GM12878 (cell line): ENCODE data around the gene SHC1. TPM values are rescaled to one million over a fixed set of nuclear protein-coding genes. Genes with fewer than 3 reads are reported as not detected.

Experiments
- ATAC-seq: fragments of 200-7000 bp; cut with Tn5 transposase; 3 replicates; pipeline ENCODE4 v1.9.1; 2020; ENCODE audit warnings: mild to moderate bottlenecking, moderate library complexity
- BruUV-seq: library from RNA; stranded (reverse); fragments of 400-500 nt; replicated peaks from 2 replicates; lab custom pipeline; 2021; lab: Mats Ljungman, UMichigan
- CTCF ChIA-PET: fragments of 300-600 bp; sonication (Branson Sonifier 250); formaldehyde crosslinking; extraction: SDS; loops from one replicate; lab custom pipeline; 2021; ENCODE audit warnings: inconsistent platforms; lab: Yijun Ruan, JAX
- POLR2A ChIA-PET: fragments of 350-600 bp; formaldehyde crosslinking; extraction: SDS; loops from one replicate; lab custom pipeline; 2021; ENCODE audit warnings: inconsistent platforms; lab: Charles Lee
- RAD21 ChIA-PET: fragments of 300-600 bp; sonication (Branson Sonifier 250); formaldehyde crosslinking; loops from one replicate; lab custom pipeline; 2023; ENCODE audit warnings: antibody characterized with exemption; ENCODE audit not compliant: unreplicated experiment; lab: Charles Lee
- SMC1A ChIA-PET: fragments of 300-600 bp; sonication (Branson Sonifier 250); formaldehyde crosslinking; loops from one replicate; lab custom pipeline; 2023; ENCODE audit not compliant: unreplicated experiment, uncharacterized antibody; lab: Charles Lee
- DNase-seq: peaks from one replicate; pipeline ENCODE4 v3.0.0-alpha.2; 2011; ENCODE audit warnings: low read depth, low spot score
- FAIRE-seq: peaks from 3 replicates; lab custom pipeline; 2011; peaks lifted over from hg19 to GRCh38; lab: Jason Lieb, UNC
- H2AFZ ChIP-seq: 2 replicates; pipeline ENCODE4 v1.6.0; 2011; ENCODE audit warnings: low read depth, low read length, control low read depth; ENCODE audit not compliant: control insufficient read depth
- H3K27ac ChIP-seq: 2 replicates; pipeline ENCODE4 v1.5.1; 2011; ENCODE audit warnings: control low read depth; ENCODE audit not compliant: control insufficient read depth, insufficient read depth
- H3K27me3 ChIP-seq, 2 experiments: replicated peaks in 1 of 2; 2 replicates each; pipeline versions ENCODE4 v1.6.0 to v1.6.1; 2011; ENCODE audit warnings: low read length in 1 of 2; ENCODE audit not compliant: control insufficient read depth in 2 of 2, insufficient read depth in 2 of 2
- H3K36me3 ChIP-seq, 2 experiments: 2 replicates each; pipeline ENCODE4 v1.5.1; 2011; ENCODE audit warnings: low read length in 1 of 2; ENCODE audit not compliant: control insufficient read depth in 2 of 2, insufficient read depth in 2 of 2
- H3K4me1 ChIP-seq: 2 replicates; pipeline ENCODE4 v1.6.1; 2011; ENCODE audit warnings: mild to moderate bottlenecking, low read length, moderate library complexity, mixed read lengths; ENCODE audit not compliant: control insufficient read depth, insufficient read depth
- H3K4me2 ChIP-seq: 2 replicates; pipeline ENCODE4 v1.6.0; 2011; ENCODE audit warnings: control low read depth; ENCODE audit not compliant: control insufficient read depth, insufficient read depth
- H3K4me3 ChIP-seq: fragments of 200-600 bp; sonication (generic); 2 replicates; pipeline ENCODE4 v1.5.1; 2016
- H3K79me2 ChIP-seq: 2 replicates; pipeline ENCODE4 v1.6.0; 2011; ENCODE audit warnings: low read length; ENCODE audit not compliant: control insufficient read depth, insufficient read depth
- H3K9ac ChIP-seq: 2 replicates; pipeline ENCODE4 v1.8.0; 2011; ENCODE audit warnings: low read length, control low read depth, mixed read lengths; ENCODE audit not compliant: control insufficient read depth, insufficient read depth
- H3K9me3 ChIP-seq: replicated peaks from 3 replicates; pipeline ENCODE4 v1.5.1; 2011; ENCODE audit warnings: mild to moderate bottlenecking, low read length; ENCODE audit not compliant: control insufficient read depth, insufficient read depth
- H4K20me1 ChIP-seq: 2 replicates; pipeline ENCODE4 v1.6.0; 2011; ENCODE audit not compliant: control insufficient read depth, insufficient read depth
- CEBPB ChIP-seq, 2 experiments: fragments of 150-350 bp in 1 of 2; IDR thresholded peaks; 2 replicates each; pipeline ENCODE4 v1.6.1; 2012 to 2014; ENCODE audit warnings: low read depth in 2 of 2, low read length in 2 of 2, borderline replicate concordance in 1 of 2, inconsistent platforms in 1 of 2
- CHD1 ChIP-seq: IDR thresholded peaks from 2 replicates; pipeline ENCODE4 v1.6.1; 2012; ENCODE audit warnings: low read depth, low read length, improper control_type of control experiment
- CREB1 ChIP-seq: IDR thresholded peaks from 2 replicates; pipeline ENCODE4 v1.6.1; 2012; ENCODE audit warnings: low read depth, mild to moderate bottlenecking, inconsistent platforms
- FOXK2 ChIP-seq: fragments of 450-650 bp; IDR thresholded peaks from 2 replicates; pipeline ENCODE4 v1.6.1; 2017; ENCODE audit warnings: mild to moderate bottlenecking, moderate library complexity
- FOXM1 ChIP-seq: IDR thresholded peaks from 2 replicates; pipeline ENCODE4 v1.6.1; 2012; ENCODE audit warnings: low read depth, mild to moderate bottlenecking, inconsistent platforms, low read length, moderate library complexity
- GATAD2B ChIP-seq: fragments of 450-650 bp; conservative IDR thresholded peaks from 2 replicates; pipeline ENCODE4 v1.6.1; 2017; ENCODE audit warnings: low read depth, mild to moderate bottlenecking, moderate library complexity
- HDGF ChIP-seq: fragments of 450-650 bp; IDR thresholded peaks from 2 replicates; pipeline ENCODE4 v1.6.1; 2016; ENCODE audit warnings: antibody characterized with exemption
- IRF5 ChIP-seq: fragments of 450-650 bp; IDR thresholded peaks from 2 replicates; pipeline ENCODE4 v1.6.1; 2017; ENCODE audit warnings: borderline replicate concordance
- JUNB ChIP-seq: IDR thresholded peaks from 2 replicates; pipeline ENCODE4 v1.6.1; 2016; ENCODE audit warnings: antibody characterized with exemption, mild to moderate bottlenecking
- MXI1 ChIP-seq: fragments of 150-350 bp; IDR thresholded peaks from 2 replicates; pipeline ENCODE4 v1.6.1; 2011; ENCODE audit warnings: low read depth, mild to moderate bottlenecking, inconsistent platforms, low read length, improper control_type of control experiment
- POLR2AphosphoS2 ChIP-seq: IDR thresholded peaks from 2 replicates; pipeline ENCODE4 v1.6.1; 2011; ENCODE audit warnings: low read depth, mild to moderate bottlenecking, low read length, improper control_type of control experiment, moderate library complexity
- RAD51 ChIP-seq: fragments of 450-650 bp; IDR thresholded peaks from 2 replicates; pipeline ENCODE4 v1.6.1; 2016; ENCODE audit warnings: moderate library complexity, mild to moderate bottlenecking, inconsistent platforms
- WRNIP1 ChIP-seq: IDR thresholded peaks from 2 replicates; pipeline ENCODE4 v1.6.1; 2011; ENCODE audit warnings: low read depth, low read length, improper control_type of control experiment, borderline replicate concordance
- ZBTB4 ChIP-seq: fragments of 450-650 bp; formaldehyde crosslinking; IDR thresholded peaks from 2 replicates; pipeline ENCODE4 v1.4.0; 2022; ENCODE audit warnings: mild to moderate bottlenecking, moderate library complexity
- ZNF384 ChIP-seq: IDR thresholded peaks from 2 replicates; pipeline ENCODE4 v1.6.1; 2012; ENCODE audit warnings: low read depth, mild to moderate bottlenecking, low read length, improper control_type of control experiment, borderline replicate concordance
- WGBS: methylation state at CpG from one replicate; pipeline ENCODE4 v1.1.6; 2016; ENCODE audit warnings: low lambda C conversion rate; ENCODE audit not compliant: insufficient replicate concordance, insufficient coverage; ENCODE audit errors: missing lambda C conversion rate; 5-methylcytosine and 5-hydroxymethylcytosine counted together
- in situ Hi-C: fragments of 300-500 bp; cut with MboI; formaldehyde crosslinking; loops from 9 replicates; pipeline ENCODE4 v1.14.3; 2018; ENCODE audit warnings: mixed read lengths
- intact Hi-C: fragments of 100-400 bp; cut with micrococcal nuclease; formaldehyde crosslinking; loops from one replicate; pipeline ENCODE4 v1.14.2; 2022; ENCODE audit not compliant: unreplicated experiment
- polyA plus RNA-seq, 11 experiments: library from polyadenylated mRNA; depleted of rRNA in 4 of 11; unstranded in 6 of 11; stranded (reverse) in 5 of 11; fragments of >200 nt; fragmentation: Nextera tagmentation in 4 of 11; fragmentation: Illumina TruSeq in 1 of 11; extraction: Ambion mirVana in 4 of 11; extraction: Trizol in 1 of 11; gene quantifications; 1 replicate in 1 of 11; 2 replicates in 10 of 11; pipeline versions ENCODE4 v1.2.1 to v1.2.3, GENCODE V29; 2011 to 2016; ENCODE audit warnings: inconsistent platforms in 2 of 11, missing spikeins in 2 of 11, low read depth in 1 of 11
- total RNA-seq, 4 experiments: library from RNA; depleted of rRNA in 3 of 4; stranded (reverse); fragments of >200 nt in 3 of 4; fragmentation: Illumina TruSeq in 1 of 4; extraction: Trizol in 1 of 4; gene quantifications; 2 replicates each; pipeline versions ENCODE4 v1.2.1 to v1.2.3, GENCODE V29; 2013 to 2021
- TF ChIP-seq, protein P1 (sequence below): IDR thresholded peaks from 2 replicates; pipeline ENCODE4 v1.6.1; 2012; ENCODE audit warnings: low read depth, low read length, improper control_type of control experiment
- TF ChIP-seq, protein P2 (sequence below): IDR thresholded peaks from 2 replicates; pipeline ENCODE4 v1.6.1; 2011; ENCODE audit warnings: low read depth, mild to moderate bottlenecking, low read length, moderate library complexity, borderline replicate concordance; ENCODE audit errors: extremely low read depth

Gene SHC1
- total and polyA plus RNA-seq, 10 of the 15 experiments (the other 5 are each of a cell fraction or from before 2014, with no cell fraction given), result 2.6 to 49.3 (median 25.2) TPM

- no peak for FAIRE-seq
- Histone ChIP-seq H4K20me1 (no peaks in the 10 kb centered on the region), H3K9ac (no peak overlapping the region), H3K4me2 (peak overlapping the region; percentile 8; the same call in 1 of the 2 replicates), H3K27me3 (no peaks in the 10 kb centered on the region), H3K36me3 (peaks cover 3 to 6% of the 10 kb centered on the region in 2 experiments; a peak in 3 of 4 replicates), H3K79me2 (peaks cover 24% of the 10 kb centered on the region), H2AFZ (no peak overlapping the region), H3K4me3 (no peak overlapping the region), H3K4me1 (peaks cover 49% of the 10 kb centered on the region), H3K27ac (peak overlapping the region; percentile 100), H3K9me3 (no peaks in the 10 kb centered on the region; the same call in 2 of the 3 replicates)
- ChIA-PET POLR2A (interaction anchor here (1.0 to 3.4 kb wide), 4 partner anchors 10 to 57 kb away, joined by 3 to 19 read pairs (median 12); partner anchors contain the start of genes PMVK, PYGO2, SHC1 and ZBTB7B), SMC1A (interaction anchor here (0.8 to 2.1 kb wide), 11 partner anchors 9 to 466 kb away, joined by 3 to 8 read pairs (median 4); partner anchors contain the start of gene PMVK), CTCF (interaction anchor here (0.5 to 2.2 kb wide), 11 partner anchors 16 to 554 kb away, joined by 3 to 16 read pairs (median 3); partner anchors contain the start of gene PYGO2), RAD21 (interaction anchor here (0.8 to 2.6 kb wide), 7 partner anchors 9 to 247 kb away, joined by 3 to 13 read pairs (median 6); partner anchors contain the start of genes PMVK and PYGO2)
- DNase-seq, result no peak
- WGBS, result 68% methylated on average over 15 of the region's 15 CpGs
- TF ChIP-seq RAD51 (no peak), ZBTB4 (CRISPR knock-in tag) (no peak), HDGF (no peak), GATAD2B (no peak), WRNIP1 (no peak), ZNF384 (no peak), POLR2AphosphoS2 (no peak), FOXK2 (no peak), CREB1 (no peak), FOXM1 (no peak), IRF5 (no peak), CHD1 (no peak), MXI1 (no peak), CEBPB (IDR thresholded peaks at IDR 0.05; ENCODE audit: borderline replicate concordance in 1 of 2, low read depth in 2 of 2, low read length in 2 of 2) (no peak), JUNB (no peak)
- TF ChIP-seq, protein P1, sequence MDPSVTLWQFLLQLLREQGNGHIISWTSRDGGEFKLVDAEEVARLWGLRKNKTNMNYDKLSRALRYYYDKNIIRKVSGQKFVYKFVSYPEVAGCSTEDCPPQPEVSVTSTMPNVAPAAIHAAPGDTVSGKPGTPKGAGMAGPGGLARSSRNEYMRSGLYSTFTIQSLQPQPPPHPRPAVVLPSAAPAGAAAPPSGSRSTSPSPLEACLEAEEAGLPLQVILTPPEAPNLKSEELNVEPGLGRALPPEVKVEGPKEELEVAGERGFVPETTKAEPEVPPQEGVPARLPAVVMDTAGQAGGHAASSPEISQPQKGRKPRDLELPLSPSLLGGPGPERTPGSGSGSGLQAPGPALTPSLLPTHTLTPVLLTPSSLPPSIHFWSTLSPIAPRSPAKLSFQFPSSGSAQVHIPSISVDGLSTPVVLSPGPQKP, result no peak
- TF ChIP-seq, protein P2, sequence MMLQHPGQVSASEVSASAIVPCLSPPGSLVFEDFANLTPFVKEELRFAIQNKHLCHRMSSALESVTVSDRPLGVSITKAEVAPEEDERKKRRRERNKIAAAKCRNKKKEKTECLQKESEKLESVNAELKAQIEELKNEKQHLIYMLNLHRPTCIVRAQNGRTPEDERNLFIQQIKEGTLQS, result no peak
- TSS peak; percentile 34 for BruUV-seq
- in situ Hi-C loops, result no loop called here
- ATAC-seq, result no peak
- intact Hi-C loops, result no loop called here
Measured at GRCh38 chr1:154945160-154945961, 25.2 kb downstream of the SHC1 start.
